ENCODE measurements around the gene VPS13D. TPM values are rescaled to one million over a fixed set of nuclear protein-coding genes. Genes with fewer than 3 reads are reported as not detected.

Gene VPS13D
- total and polyA plus RNA-seq, 11 donors, result 32.1 to 301 (median 90.7) TPM

DNA sequence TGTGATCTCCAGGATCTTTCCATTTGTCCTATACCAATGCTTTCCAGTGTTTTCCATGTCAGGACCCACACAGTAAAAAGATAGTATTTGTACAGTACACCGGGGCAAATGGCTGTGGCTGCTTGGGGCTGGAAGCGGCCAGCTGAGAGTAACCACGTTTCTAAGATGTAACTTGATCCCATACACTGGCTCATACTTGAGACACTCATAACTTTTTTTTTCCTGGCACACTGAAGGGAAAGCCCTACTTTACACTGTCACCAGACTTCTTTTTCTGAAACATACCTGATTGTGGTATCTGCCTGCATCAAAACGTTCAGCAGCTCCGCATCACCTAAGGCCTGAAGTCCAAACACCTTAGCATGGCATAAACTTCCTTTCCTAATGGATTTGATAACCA lies 21.6 kb downstream of the VPS13D start:
- H3K36me3 ChIP-seq, result peaks cover 4 to 98% (median 98%) of the 10 kb centered on the region in 9 donors
- intact Hi-C loops (cut with DNase I), result no loop called here
- DNase-seq (no peak), ATAC-seq (no peak)
- 70 to 78% (median 75%) methylated on average over 5 of the region's 5 CpGs for WGBS, 4 donors
- no peak overlapping the region for H3K4me3 ChIP-seq
- TF ChIP-seq, protein P1, sequence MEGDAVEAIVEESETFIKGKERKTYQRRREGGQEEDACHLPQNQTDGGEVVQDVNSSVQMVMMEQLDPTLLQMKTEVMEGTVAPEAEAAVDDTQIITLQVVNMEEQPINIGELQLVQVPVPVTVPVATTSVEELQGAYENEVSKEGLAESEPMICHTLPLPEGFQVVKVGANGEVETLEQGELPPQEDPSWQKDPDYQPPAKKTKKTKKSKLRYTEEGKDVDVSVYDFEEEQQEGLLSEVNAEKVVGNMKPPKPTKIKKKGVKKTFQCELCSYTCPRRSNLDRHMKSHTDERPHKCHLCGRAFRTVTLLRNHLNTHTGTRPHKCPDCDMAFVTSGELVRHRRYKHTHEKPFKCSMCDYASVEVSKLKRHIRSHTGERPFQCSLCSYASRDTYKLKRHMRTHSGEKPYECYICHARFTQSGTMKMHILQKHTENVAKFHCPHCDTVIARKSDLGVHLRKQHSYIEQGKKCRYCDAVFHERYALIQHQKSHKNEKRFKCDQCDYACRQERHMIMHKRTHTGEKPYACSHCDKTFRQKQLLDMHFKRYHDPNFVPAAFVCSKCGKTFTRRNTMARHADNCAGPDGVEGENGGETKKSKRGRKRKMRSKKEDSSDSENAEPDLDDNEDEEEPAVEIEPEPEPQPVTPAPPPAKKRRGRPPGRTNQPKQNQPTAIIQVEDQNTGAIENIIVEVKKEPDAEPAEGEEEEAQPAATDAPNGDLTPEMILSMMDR (IDR thresholded peaks at IDR 0.05), result no peak
- no peak for TF ChIP-seq POLR2A (IDR thresholded peaks at IDR 0.05)
- H3K9me3 ChIP-seq, result no peaks in the 10 kb centered on the region
- no peaks in the 10 kb centered on the region for H3K27me3 ChIP-seq
- no peak overlapping the region for H3K27ac ChIP-seq
- H3K4me1 ChIP-seq, result no peaks in the 10 kb centered on the region

DNA sequence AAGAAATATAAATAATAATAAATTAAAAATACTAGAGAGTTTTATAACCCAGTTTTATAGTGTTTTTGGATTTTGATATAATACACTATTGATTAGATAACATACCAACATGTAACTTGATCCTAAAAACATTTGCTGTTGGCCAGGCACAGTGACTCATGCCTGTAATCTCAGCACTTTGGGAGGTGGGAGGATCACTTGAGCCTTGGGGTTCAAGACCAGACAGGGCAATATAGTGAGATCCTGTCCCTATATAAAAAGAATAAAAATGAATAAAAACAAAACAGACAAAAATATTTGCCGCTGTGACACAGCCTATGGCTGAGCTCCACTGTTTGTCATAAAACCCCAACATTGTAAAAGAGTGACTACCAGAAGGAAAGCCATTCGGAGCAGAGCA lies 26.1 kb downstream of the VPS13D start:
- TF ChIP-seq POLR2A (IDR thresholded peaks at IDR 0.05), result no peak
- TF ChIP-seq, protein P1 (IDR thresholded peaks at IDR 0.05), result no peak
- ATAC-seq, result no peak
- H3K4me1 ChIP-seq, result no peaks in the 10 kb centered on the region
- peaks cover 4 to 100% (median 98%) of the 10 kb centered on the region in 9 donors for H3K36me3 ChIP-seq
- WGBS, 4 donors, result 93 to 98% (median 96%) methylated on average over 2 of the region's 2 CpGs
- no peak overlapping the region for H3K27ac ChIP-seq
- DNase-seq, result no peak
- intact Hi-C loops (cut with DNase I), result no loop called here
- H3K9me3 ChIP-seq, result no peaks in the 10 kb centered on the region
- no peaks in the 10 kb centered on the region for H3K27me3 ChIP-seq
- H3K4me3 ChIP-seq, result no peak overlapping the region

DNA sequence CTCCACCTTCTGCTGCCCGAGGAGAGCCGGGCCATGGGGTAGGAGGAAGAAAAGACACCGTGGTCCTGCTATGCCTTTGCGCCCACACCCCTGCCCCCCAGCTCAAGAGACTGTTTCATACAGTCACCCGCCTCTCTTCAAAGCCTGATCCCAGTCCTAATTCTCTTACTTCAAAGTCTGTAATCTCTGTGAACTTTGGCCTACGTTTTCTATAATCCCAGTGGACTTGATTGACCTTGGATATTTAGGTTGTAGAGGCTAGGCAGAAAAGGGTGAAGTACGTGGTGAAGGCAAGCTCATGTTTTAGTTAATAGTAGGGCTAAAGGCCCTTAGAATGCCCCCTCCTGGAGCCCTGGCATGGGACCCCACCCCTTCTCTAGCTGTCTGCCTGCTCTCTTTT lies 28.4 kb downstream of the VPS13D start:
- no peak for DNase-seq
- H3K36me3 ChIP-seq, result peaks cover 4 to 100% (median 98%) of the 10 kb centered on the region in 9 donors
- no peaks in the 10 kb centered on the region for H3K27me3 ChIP-seq
- ATAC-seq, result no peak
- H3K4me3 ChIP-seq, result no peak overlapping the region
- no peak for TF ChIP-seq POLR2A (IDR thresholded peaks at IDR 0.05)
- TF ChIP-seq, protein P1 (IDR thresholded peaks at IDR 0.05), result no peak
- no peaks in the 10 kb centered on the region for H3K9me3 ChIP-seq
- no peak overlapping the region for H3K27ac ChIP-seq
- H3K4me1 ChIP-seq, result no peaks in the 10 kb centered on the region
- intact Hi-C loops (cut with DNase I), result no loop called here
- WGBS, 4 donors, result 83 to 89% (median 84%) methylated on average over 7 of the region's 7 CpGs

DNA sequence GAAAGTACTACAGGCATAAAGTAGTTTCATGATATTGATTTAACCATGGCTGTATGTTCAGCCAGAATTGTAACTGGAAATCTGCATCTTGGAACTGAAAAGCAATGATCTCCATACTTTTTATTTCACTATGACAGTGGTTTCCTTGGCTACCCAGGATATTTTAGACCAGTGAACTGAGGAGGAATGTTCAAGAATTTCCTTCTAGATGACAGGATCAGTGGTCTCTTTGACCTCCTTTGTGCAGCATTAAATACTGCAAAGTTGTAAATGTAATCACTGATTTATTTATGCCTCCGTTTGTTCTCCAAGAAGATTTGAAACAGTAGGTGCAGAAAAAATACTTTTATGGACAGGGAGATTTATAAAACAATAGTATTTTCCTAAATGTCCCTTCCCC lies 39.5 kb downstream of the VPS13D start:
- H3K4me3 ChIP-seq, result no peak overlapping the region
- DNase-seq (no peak), ATAC-seq (no peak)
- no peak overlapping the region for H3K27ac ChIP-seq
- TF ChIP-seq, protein P1 (IDR thresholded peaks at IDR 0.05), result no peak
- no peak for TF ChIP-seq POLR2A (IDR thresholded peaks at IDR 0.05)
- H3K4me1 ChIP-seq, result peaks cover 0 to 7% (median 0%) of the 10 kb centered on the region in 12 donors
- peaks cover 0 to 7% (median 0%) of the 10 kb centered on the region in 12 donors for H3K9me3 ChIP-seq
- H3K36me3 ChIP-seq, result peaks cover 0 to 100% (median 97%) of the 10 kb centered on the region in 9 donors
- no peaks in the 10 kb centered on the region for H3K27me3 ChIP-seq
- intact Hi-C loops (cut with DNase I), result no loop called here
- whole genome bisulfite sequencing, 4 donors, result 85 to 94% (median 91%) methylated on average over 1 of the region's 1 CpG
